ENCODE results near the gene AHNAK2. TPM values are rescaled to one million over a fixed set of nuclear protein-coding genes. Genes with fewer than 3 reads are reported as not detected.

Gene AHNAK2
- total and polyA plus RNA-seq, 9 of the 15 experiments (the other 6 are each of a cell fraction or from before 2014, with no cell fraction given), result 0.04 to 0.09 (median 0.04) TPM; not detected in 6

GRCh38 chr14:104977681-104978653, at the start of gene AHNAK2 (continued):
- TF ChIP-seq FOXA3 (CRISPR knock-in tag; conservative IDR thresholded peaks at IDR 0.05 in 1 of 2, IDR thresholded peaks at IDR 0.05 in 1 of 2) (no peak), FOXA1 (IDR thresholded peaks at IDR 0.05; ENCODE audit: borderline replicate concordance) (no peak), ZNF24 (IDR thresholded peaks at IDR 0.05) (no peak), NFYB (IDR thresholded peaks at IDR 0.05; ENCODE audit: extremely low read depth, insufficient read length) (peak; percentile 61), ZBTB43 (CRISPR knock-in tag; IDR thresholded peaks at IDR 0.05) (no peak), THAP7 (CRISPR knock-in tag; IDR thresholded peaks at IDR 0.05) (no peak), ZNF121 (CRISPR knock-in tag; conservative IDR thresholded peaks at IDR 0.05) (no peak), MAFG (tag; conservative IDR thresholded peaks at IDR 0.05) (no peak), HMGXB4 (CRISPR knock-in tag; IDR thresholded peaks at IDR 0.05) (no peak), NKRF (IDR thresholded peaks at IDR 0.05; ENCODE audit: borderline replicate concordance) (no peak), ZNF695 (CRISPR knock-in tag; IDR thresholded peaks at IDR 0.05) (no peak), YY1 (IDR thresholded peaks at IDR 0.05; ENCODE audit: borderline replicate concordance in 1 of 3, control insufficient read depth in 1 of 3, extremely low read depth in 1 of 3, insufficient read depth in 3 of 3, insufficient read length in 1 of 3, insufficient replicate concordance in 2 of 3, low read depth in 1 of 3, low read length in 2 of 3) (peak in 1 of 3 experiments; percentile 7), ZNF431 (CRISPR knock-in tag; IDR thresholded peaks at IDR 0.05) (no peak), CHCHD3 (CRISPR knock-in tag; IDR thresholded peaks at IDR 0.05) (no peak), PHF8 (IDR thresholded peaks at IDR 0.05; ENCODE audit: borderline replicate concordance, low read length) (peak; percentile 37; the same call in 1 of the 2 replicates), VEZF1 (CRISPR knock-in tag; IDR thresholded peaks at IDR 0.05) (peak; percentile 47), RBM22 (IDR thresholded peaks at IDR 0.05; ENCODE audit: low read depth, low read length, poor library complexity, severe bottlenecking) (no peak), LCOR (CRISPR knock-in tag; IDR thresholded peaks at IDR 0.05) (no peak)

Data from K562 (cell line).